Testis (tissue), 2 donors: ENCODE data around the gene FNDC3A.

Experiments
- POLR2A ChIP-seq: fragments of 450-650 bp; IDR thresholded peaks from one replicate; pipeline ENCODE4 v1.6.1; 2017; ENCODE audit warnings: antibody characterized with exemption, mild to moderate bottlenecking, moderate library complexity
- TF ChIP-seq, protein P1 (sequence below), 3 experiments: fragments of 450-650 bp in 2 of 3; fragments of 200-600 bp in 1 of 3; sonication (generic) in 1 of 3; IDR thresholded peaks; one replicate each; pipeline ENCODE4 v1.5.1; 2016 to 2019; ENCODE audit warnings: antibody characterized with exemption in 3 of 3, mild to moderate bottlenecking in 2 of 3, moderate library complexity in 1 of 3

DNA sequence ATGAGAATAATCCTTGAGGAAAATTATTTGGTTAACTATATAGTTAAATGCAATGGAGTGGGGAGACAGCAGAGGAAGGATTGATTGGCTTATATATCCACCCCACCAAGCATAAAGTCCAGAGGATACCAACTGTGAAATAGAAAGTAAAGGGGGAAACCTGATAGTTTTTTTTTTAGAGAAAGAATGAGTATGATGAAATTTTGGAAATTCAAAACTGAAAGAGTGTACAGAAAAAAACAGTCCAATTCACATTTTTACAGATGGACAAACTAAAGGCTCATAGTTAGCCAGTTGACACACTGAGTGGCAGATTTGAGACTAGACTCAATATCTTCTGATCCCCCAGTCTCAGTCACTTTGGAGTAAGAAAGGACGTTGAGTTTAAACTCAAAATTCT lies 51.1 kb downstream of the FNDC3A start:
- no peak for TF ChIP-seq POLR2A
- TF ChIP-seq, protein P1, sequence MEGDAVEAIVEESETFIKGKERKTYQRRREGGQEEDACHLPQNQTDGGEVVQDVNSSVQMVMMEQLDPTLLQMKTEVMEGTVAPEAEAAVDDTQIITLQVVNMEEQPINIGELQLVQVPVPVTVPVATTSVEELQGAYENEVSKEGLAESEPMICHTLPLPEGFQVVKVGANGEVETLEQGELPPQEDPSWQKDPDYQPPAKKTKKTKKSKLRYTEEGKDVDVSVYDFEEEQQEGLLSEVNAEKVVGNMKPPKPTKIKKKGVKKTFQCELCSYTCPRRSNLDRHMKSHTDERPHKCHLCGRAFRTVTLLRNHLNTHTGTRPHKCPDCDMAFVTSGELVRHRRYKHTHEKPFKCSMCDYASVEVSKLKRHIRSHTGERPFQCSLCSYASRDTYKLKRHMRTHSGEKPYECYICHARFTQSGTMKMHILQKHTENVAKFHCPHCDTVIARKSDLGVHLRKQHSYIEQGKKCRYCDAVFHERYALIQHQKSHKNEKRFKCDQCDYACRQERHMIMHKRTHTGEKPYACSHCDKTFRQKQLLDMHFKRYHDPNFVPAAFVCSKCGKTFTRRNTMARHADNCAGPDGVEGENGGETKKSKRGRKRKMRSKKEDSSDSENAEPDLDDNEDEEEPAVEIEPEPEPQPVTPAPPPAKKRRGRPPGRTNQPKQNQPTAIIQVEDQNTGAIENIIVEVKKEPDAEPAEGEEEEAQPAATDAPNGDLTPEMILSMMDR (IDR thresholded peaks at IDR 0.05), result no peak
